HepG2 (cell line): ENCODE measurements around the gene RASSF4. TPM values are rescaled to one million over a fixed set of nuclear protein-coding genes. Genes with fewer than 3 reads are reported as not detected.
A peak's percentile ranks its signal among the peaks of the same experiment; 100 is the strongest.

ENCODE experiments used
- CCDC6 ChIP-seq: sonication (generic); formaldehyde crosslinking; IDR thresholded peaks from 2 replicates; pipeline ENCODE4 v1.8.1; 2022; ENCODE audit warnings: mild to moderate bottlenecking, missing genetic modification reagents, moderate library complexity
- HINFP ChIP-seq: sonication (generic); formaldehyde crosslinking; IDR thresholded peaks from 2 replicates; pipeline ENCODE4 v1.4.0; 2020; ENCODE audit warnings: low read depth, mild to moderate bottlenecking, missing genetic modification reagents
- HMG20B ChIP-seq: conservative IDR thresholded peaks from 2 replicates; pipeline ENCODE4 v1.6.1; 2016; ENCODE audit warnings: missing genetic modification reagents, missing compliant biosample characterization
- IKZF4 ChIP-seq: sonication (generic); formaldehyde crosslinking; IDR thresholded peaks from 2 replicates; pipeline ENCODE4 v1.5.1; 2020; ENCODE audit warnings: borderline replicate concordance, mild to moderate bottlenecking, low read depth, missing genetic modification reagents; ENCODE audit errors: not compliant biosample characterization
- KMT2B ChIP-seq: IDR thresholded peaks from 2 replicates; pipeline ENCODE4 v1.6.1; 2016; ENCODE audit warnings: missing genetic modification reagents, missing compliant biosample characterization
- ZBTB1 ChIP-seq: sonication (generic); formaldehyde crosslinking; IDR thresholded peaks from 2 replicates; pipeline ENCODE4 v1.4.0; 2020; ENCODE audit warnings: missing genetic modification reagents, borderline replicate concordance
- ZC3H4 ChIP-seq: sonication (generic); formaldehyde crosslinking; IDR thresholded peaks from 2 replicates; pipeline ENCODE4 v1.4.0; 2020; ENCODE audit warnings: missing genetic modification reagents, borderline replicate concordance
- ZFP41 ChIP-seq: sonication (generic); formaldehyde crosslinking; IDR thresholded peaks from 2 replicates; pipeline ENCODE4 v1.4.0; 2020; ENCODE audit warnings: mild to moderate bottlenecking, missing genetic modification reagents, borderline replicate concordance
- ZFP62 ChIP-seq: sonication (generic); formaldehyde crosslinking; IDR thresholded peaks from 2 replicates; pipeline ENCODE4 v1.4.0; 2020; ENCODE audit warnings: missing genetic modification reagents
- ZFX ChIP-seq: sonication (generic); formaldehyde crosslinking; IDR thresholded peaks from 2 replicates; pipeline ENCODE4 v1.4.0; 2020; ENCODE audit warnings: mild to moderate bottlenecking, low read depth, missing genetic modification reagents, moderate library complexity
- ZNF20 ChIP-seq: sonication (generic); formaldehyde crosslinking; IDR thresholded peaks from 2 replicates; pipeline ENCODE4 v1.4.0; 2020; ENCODE audit warnings: mild to moderate bottlenecking, moderate library complexity, missing genetic modification reagents
- ZNF224 ChIP-seq: sonication (generic); formaldehyde crosslinking; IDR thresholded peaks from 2 replicates; pipeline ENCODE4 v1.5.0; 2020; ENCODE audit warnings: mild to moderate bottlenecking, missing genetic modification reagents
- ZNF337 ChIP-seq: sonication (generic); formaldehyde crosslinking; IDR thresholded peaks from 2 replicates; pipeline ENCODE4 v1.5.1; 2020; ENCODE audit warnings: missing genetic modification reagents, low read depth, mild to moderate bottlenecking, borderline replicate concordance
- ZNF367 ChIP-seq: sonication (generic); formaldehyde crosslinking; IDR thresholded peaks from 2 replicates; pipeline ENCODE4 v1.4.0; 2020; ENCODE audit warnings: missing genetic modification reagents, borderline replicate concordance
- ZNF598 ChIP-seq: sonication (generic); formaldehyde crosslinking; IDR thresholded peaks from 2 replicates; pipeline ENCODE4 v1.5.1; 2020; ENCODE audit warnings: mild to moderate bottlenecking, missing genetic modification reagents, borderline replicate concordance
- ZNF7 ChIP-seq: IDR thresholded peaks from 2 replicates; pipeline ENCODE4 v1.6.1; 2016; ENCODE audit warnings: missing biosample characterization, missing genetic modification reagents
- ZNF749 ChIP-seq: sonication (generic); formaldehyde crosslinking; IDR thresholded peaks from 2 replicates; pipeline ENCODE4 v1.8.0; 2022; ENCODE audit warnings: mild to moderate bottlenecking, missing genetic modification reagents, moderate library complexity, borderline replicate concordance
- ZNF800 ChIP-seq: sonication (generic); formaldehyde crosslinking; IDR thresholded peaks from 2 replicates; pipeline ENCODE4 v1.4.0; 2020; ENCODE audit warnings: missing genetic modification reagents
- ZNF883 ChIP-seq: sonication (generic); formaldehyde crosslinking; IDR thresholded peaks from 2 replicates; pipeline ENCODE4 v1.5.1; 2020; ENCODE audit warnings: mild to moderate bottlenecking, missing genetic modification reagents; ENCODE audit errors: not compliant biosample characterization
- polyA plus RNA-seq, 8 experiments: library from polyadenylated mRNA; depleted of rRNA in 3 of 8; stranded (reverse) in 7 of 8; unstranded in 1 of 8; fragments of >200 nt; fragmentation: Illumina TruSeq in 4 of 8; extraction: Trizol in 4 of 8; gene quantifications; 2 replicates each; pipeline versions ENCODE4 v1.2.1 to v1.2.3, GENCODE V29; 2011 to 2016; ENCODE audit warnings: low read depth in 4 of 8, missing spikeins in 1 of 8, mixed read lengths in 1 of 8; ENCODE audit not compliant: insufficient read depth in 1 of 8
- total RNA-seq, 5 experiments: library from RNA; depleted of rRNA; stranded (reverse); fragments of >200 nt; fragmentation: Illumina TruSeq; extraction: Trizol; gene quantifications; 2 replicates each; pipeline ENCODE4 v1.2.3, GENCODE V29; 2016; ENCODE audit warnings: low read depth in 1 of 5
- TF ChIP-seq, protein P1 (sequence below): sonication (generic); formaldehyde crosslinking; IDR thresholded peaks from 2 replicates; pipeline ENCODE4 v1.5.0; 2020; ENCODE audit warnings: missing genetic modification reagents, mild to moderate bottlenecking, borderline replicate concordance
- TF ChIP-seq, protein P2 (sequence below): sonication (generic); formaldehyde crosslinking; conservative IDR thresholded peaks from 2 replicates; pipeline ENCODE4 v1.5.0; 2020; ENCODE audit warnings: missing genetic modification reagents

Gene RASSF4
- total and polyA plus RNA-seq, 2 of the 13 experiments (the other 11 are each of a cell fraction or from before 2014, with no cell fraction given), result 34.0 to 51.7 TPM

GRCh38 chr10:44976352-44977198 is 17.0 kb downstream of the RASSF4 start (continued):
- TF ChIP-seq ZFX (CRISPR knock-in tag) (no peak; the same call in 1 of the 2 replicates), ZNF337 (CRISPR knock-in tag) (peak; percentile 85; the same call in 1 of the 2 replicates), ZFP62 (CRISPR knock-in tag) (0 out of 2 replicates have a peak, but pooled peaks have one; percentile 64), HINFP (no peak), ZC3H4 (CRISPR knock-in tag) (peak; percentile 100), KMT2B (CRISPR knock-in tag) (no peak), ZNF367 (CRISPR knock-in tag) (0 out of 2 replicates have a peak, but pooled peaks have one; percentile 9), ZBTB1 (no peak), ZNF20 (CRISPR knock-in tag) (no peak), ZNF598 (CRISPR knock-in tag) (no peak; the same call in 1 of the 2 replicates), ZNF224 (CRISPR knock-in tag) (peak; percentile 54; the same call in 1 of the 2 replicates), CCDC6 (CRISPR knock-in tag) (peak; percentile 72), ZNF749 (CRISPR knock-in tag) (peak; percentile 64; the same call in 1 of the 2 replicates), HMG20B (peak; percentile 21; the same call in 1 of the 2 replicates), ZNF7 (CRISPR knock-in tag) (peak; percentile 36; the same call in 1 of the 2 replicates), ZFP41 (CRISPR knock-in tag) (0 out of 2 replicates have a peak, but pooled peaks have one; percentile 51), ZNF800 (peak; percentile 61), IKZF4 (CRISPR knock-in tag) (peak; percentile 12), ZNF883 (CRISPR knock-in tag) (no peak)
- TF ChIP-seq, protein P1, sequence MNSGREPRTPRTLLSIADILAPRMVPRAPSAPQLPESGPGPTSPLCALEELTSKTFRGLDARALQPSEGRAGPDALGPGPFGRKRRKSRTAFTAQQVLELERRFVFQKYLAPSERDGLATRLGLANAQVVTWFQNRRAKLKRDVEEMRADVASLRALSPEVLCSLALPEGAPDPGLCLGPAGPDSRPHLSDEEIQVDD (CRISPR knock-in tag), result 0 out of 2 replicates have a peak, but pooled peaks have one; percentile 20
- TF ChIP-seq, protein P2, sequence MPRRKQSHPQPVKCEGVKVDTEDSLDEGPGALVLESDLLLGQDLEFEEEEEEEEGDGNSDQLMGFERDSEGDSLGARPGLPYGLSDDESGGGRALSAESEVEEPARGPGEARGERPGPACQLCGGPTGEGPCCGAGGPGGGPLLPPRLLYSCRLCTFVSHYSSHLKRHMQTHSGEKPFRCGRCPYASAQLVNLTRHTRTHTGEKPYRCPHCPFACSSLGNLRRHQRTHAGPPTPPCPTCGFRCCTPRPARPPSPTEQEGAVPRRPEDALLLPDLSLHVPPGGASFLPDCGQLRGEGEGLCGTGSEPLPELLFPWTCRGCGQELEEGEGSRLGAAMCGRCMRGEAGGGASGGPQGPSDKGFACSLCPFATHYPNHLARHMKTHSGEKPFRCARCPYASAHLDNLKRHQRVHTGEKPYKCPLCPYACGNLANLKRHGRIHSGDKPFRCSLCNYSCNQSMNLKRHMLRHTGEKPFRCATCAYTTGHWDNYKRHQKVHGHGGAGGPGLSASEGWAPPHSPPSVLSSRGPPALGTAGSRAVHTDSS (CRISPR knock-in tag), result 0 out of 2 replicates have a peak, but pooled peaks have one; percentile 31
